Vagina (tissue), 2 donors: ENCODE measurements around the gene RNF44.

ENCODE experiments used
- CTCF ChIP-seq, 3 experiments: fragments of 450-650 bp in 2 of 3; fragments of 200-600 bp in 1 of 3; sonication (generic) in 1 of 3; IDR thresholded peaks; one replicate each; pipeline ENCODE4 v1.5.1; 2017 to 2019; ENCODE audit warnings: antibody characterized with exemption in 3 of 3, mild to moderate bottlenecking in 2 of 3, moderate library complexity in 2 of 3
- POLR2A ChIP-seq, 2 donors: fragments of 450-650 bp; IDR thresholded peaks; one replicate each; pipeline ENCODE4 v1.6.1; 2017; ENCODE audit warnings: antibody characterized with exemption in 2 of 2, mild to moderate bottlenecking in 2 of 2, moderate library complexity in 2 of 2
- POLR2AphosphoS5 ChIP-seq, 2 donors: sonication (generic); formaldehyde crosslinking; IDR thresholded peaks; one replicate each; pipeline ENCODE4 v1.9.0; 2017; ENCODE audit warnings: antibody characterized with exemption in 2 of 2, mild to moderate bottlenecking in 2 of 2, low read depth in 1 of 2; ENCODE audit not compliant: insufficient read depth in 1 of 2

GRCh38 chr5:176485176-176485575, 52.0 kb downstream of the RNF44 start:
- TF ChIP-seq POLR2A (IDR thresholded peaks at IDR 0.05) (no peak), CTCF (IDR thresholded peaks at IDR 0.05) (no peak), POLR2AphosphoS5 (IDR thresholded peaks at IDR 0.05; ENCODE audit: insufficient read depth in 1 of 2, low read depth in 1 of 2) (no peak)
